Left ventricle myocardium superior (tissue), 1 donor: ENCODE results near the gene ST3GAL6. TPM values are rescaled to one million over a fixed set of nuclear protein-coding genes. Genes with fewer than 3 reads are reported as not detected.

ENCODE experiments used
- ATAC-seq: fragments of 200-7000 bp; cut with Tn5 transposase; one replicate; pipeline ENCODE4 v1.9.1; 2020; ENCODE audit warnings: mild to moderate bottlenecking, moderate library complexity
- DNase-seq: peaks from one replicate; pipeline ENCODE4 v3.0.0-alpha.2; 2020
- intact Hi-C: fragments of 100-400 bp; cut with micrococcal nuclease; formaldehyde crosslinking; loops from one replicate; pipeline ENCODE4 v1.11.0; 2022
- total RNA-seq: library from RNA; stranded (reverse); fragmentation: NEBNext Ultra II Directional; extraction: Animal tissue kit (Norgen Biotek cat#: 25700); gene quantifications from one replicate; pipeline ENCODE4 v1.2.1, GENCODE V29; 2021
- donor health status: DM: no; HTN: yes; CAD: no; lungs with severe emphysema.

ST3GAL6 gene
- total RNA-seq, 1 donor from 2014 or later = 27.0 TPM

DNA sequence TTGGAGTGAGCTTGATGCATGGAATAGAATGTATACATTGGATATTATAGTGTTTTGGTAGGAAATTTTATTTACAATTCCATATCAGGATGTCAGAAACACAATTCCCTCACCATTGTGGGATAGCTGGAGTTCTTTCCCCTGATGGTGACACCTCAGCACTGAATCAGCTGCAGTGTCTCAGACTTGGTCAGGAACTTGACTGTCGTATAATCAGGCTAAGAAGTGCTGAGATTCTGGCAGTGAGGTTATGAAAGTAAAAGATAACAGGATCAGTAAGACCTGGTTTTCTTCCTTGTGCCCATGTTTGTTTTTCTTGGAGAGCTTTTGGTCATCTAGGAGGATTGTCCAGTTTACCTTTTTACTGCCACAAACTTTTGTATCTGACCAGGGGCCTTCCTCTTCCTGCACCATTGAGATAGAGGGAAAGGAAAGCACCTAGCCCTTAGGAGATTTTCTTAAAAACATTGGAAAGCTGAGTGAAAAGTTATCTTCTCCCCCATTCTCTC, 27.3 kb upstream of the ST3GAL6 start:
- DNase-seq (no peak), ATAC-seq (no peak)
- intact Hi-C loops = loop anchor here (10.0 kb wide), 1 partner anchor 49 kb away; no protein-coding TSS in a partner anchor

DNA sequence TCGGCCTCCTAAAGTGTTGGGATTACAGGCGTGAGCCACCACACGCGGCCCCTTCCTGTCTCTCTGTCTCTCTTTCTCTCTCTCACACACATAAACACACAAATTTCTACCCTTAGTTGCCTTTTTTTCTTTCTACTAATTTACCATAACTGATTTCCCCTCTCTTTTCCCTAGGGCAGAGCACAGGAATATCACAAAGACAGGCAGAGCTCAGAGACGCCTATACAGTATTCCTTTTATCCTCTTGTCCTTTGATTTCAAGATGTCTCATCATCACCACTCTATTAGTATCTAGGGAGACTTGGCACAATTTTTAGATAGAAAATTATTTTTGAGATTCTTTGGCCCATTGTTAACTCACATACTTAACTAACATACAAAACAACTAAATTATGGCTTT, 25.8 kb upstream of the ST3GAL6 start:
- ATAC-seq (no peak), DNase-seq (no peak)
- intact Hi-C loops = loop anchor here (10.0 kb wide), 1 partner anchor 48 kb away; no protein-coding TSS in a partner anchor

DNA sequence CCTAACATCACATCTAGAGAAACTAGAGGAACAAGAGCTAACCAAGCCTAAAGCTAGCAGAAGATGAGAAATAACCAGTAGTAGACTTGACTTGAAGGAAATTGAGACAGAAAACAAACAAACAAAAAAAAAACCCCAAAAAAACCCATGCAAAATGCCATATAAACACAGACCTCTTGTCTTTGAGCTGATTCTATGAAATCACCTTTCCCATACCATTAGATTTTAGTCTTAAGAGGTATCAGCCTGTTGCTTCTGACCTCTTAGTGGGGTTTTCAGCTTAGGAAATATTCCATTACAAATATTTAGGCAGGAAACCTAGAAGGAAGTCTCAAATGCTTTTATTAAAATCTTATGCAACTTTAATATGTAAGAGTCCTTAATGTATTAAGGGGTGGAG, 23.9 kb upstream of the ST3GAL6 start:
- no peak for ATAC-seq

DNA sequence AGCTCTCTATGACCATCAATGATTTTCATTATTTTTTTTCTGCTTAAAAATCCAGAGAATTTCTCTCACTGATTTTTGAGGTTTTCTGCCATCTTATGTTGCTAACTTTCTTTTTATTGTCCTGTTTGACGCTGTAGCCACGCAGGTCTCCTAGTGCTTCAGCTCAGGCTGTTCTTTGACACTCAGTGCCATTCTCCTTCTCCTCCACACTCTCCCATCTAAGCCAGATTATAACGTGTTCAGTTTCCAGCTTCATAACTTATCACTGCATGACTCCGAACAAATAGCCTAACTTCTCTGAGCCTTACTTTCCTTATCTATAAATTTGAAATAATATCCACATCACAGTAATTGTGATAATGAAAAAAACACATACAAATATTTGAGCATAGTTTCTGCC, 22.8 kb upstream of the ST3GAL6 start:
- ATAC-seq (peak; percentile 64), DNase-seq (no peak)
- intact Hi-C loops = no loop called here

More for the DNA sequence above, 23.9 kb upstream of the ST3GAL6 start:
- intact Hi-C loops = loop anchor here (10.0 kb wide), 1 partner anchor 46 kb away; no protein-coding TSS in a partner anchor
- DNase-seq = no peak

DNA sequence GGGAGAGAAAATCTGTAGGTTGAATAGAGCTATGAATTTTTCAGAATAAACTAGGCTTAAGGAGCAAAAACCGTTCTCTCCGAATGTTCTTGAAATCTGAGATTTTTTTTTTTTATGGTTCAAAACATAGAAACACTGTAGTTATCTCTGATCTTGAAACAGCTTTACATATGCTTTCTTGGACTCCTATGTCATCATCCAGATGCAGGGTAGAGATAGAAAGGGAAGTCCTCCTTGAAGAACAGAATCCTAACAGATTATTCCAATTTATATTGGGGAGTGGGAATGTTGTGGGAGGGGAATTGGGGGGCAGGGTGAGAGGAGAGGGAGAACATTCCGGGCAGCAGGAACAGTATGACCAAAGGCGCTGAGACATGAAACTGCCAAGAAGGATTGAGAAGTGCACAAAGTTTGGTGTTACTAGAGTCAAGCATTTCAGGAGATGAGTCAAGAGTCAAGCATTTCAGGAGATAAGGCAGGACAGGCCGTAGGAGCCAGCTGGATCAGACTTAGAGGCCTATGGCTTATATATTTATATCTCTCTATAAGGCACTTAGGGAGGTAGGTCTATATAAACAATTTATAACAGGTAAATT, 21.9 kb upstream of the ST3GAL6 start:
- no peak for DNase-seq
- peak; percentile 66 for ATAC-seq
- intact Hi-C loops = no loop called here

DNA sequence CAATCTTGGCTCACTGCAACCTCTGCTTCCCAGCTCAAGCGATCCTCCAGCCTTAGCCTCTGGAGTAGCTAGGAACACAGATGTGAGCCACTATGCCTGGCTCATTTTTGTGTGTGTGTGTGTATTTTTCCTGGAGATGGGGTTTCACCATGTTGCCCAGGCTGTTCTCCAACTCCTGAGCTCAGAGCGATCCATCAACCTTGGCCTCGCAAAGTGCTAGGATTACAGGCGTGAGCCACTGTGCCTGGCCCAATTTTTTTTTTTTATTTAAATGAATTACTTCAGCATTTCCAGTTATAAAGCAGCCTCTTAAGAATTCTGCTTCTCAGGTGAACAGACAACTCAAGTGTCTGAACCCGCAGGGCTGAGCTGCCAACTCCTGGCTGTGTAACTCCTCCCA, 20.1 kb upstream of the ST3GAL6 start:
- intact Hi-C loops = no loop called here
- ATAC-seq (no peak), DNase-seq (no peak)

DNA sequence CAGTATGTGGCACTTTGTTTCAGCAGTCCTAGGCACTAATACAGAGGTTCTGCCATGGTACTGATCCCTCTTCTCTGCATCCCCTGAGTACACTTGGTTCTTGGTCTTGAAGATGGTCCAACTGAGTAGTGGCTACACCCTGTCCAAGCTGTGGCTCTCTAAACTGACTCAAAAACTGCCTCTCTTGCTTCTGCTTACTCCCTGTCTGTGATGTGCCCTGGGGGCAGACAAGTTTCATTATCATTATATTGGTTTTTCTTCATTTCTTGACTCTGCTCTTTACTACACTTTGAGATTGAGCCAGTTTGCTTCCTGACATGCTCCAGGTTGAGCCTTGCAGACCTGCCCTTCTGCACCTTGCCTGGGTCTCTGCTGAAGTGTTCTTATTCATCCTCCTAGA, 18.9 kb upstream of the ST3GAL6 start:
- no peak for DNase-seq
- intact Hi-C loops = no loop called here
- ATAC-seq = no peak

DNA sequence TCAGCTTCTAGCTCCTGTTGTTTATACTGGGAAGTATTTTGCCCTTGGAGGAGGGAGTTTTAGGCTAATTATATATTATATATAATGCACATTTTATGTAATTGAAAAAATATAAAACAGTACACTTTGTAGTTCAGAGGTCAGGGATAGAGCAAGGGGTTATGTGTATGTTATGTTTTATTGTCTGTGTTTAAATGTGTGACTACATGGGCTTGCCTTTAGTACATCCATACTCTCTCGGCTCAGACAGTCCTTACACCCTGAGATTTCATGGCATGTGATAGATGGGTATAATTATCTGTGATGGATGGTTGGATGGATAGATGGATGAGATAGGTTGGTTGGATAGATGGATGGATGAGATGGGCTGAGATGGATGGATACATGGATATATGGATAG, 17.4 kb upstream of the ST3GAL6 start:
- DNase-seq (no peak), ATAC-seq (no peak)
- intact Hi-C loops = no loop called here

DNA sequence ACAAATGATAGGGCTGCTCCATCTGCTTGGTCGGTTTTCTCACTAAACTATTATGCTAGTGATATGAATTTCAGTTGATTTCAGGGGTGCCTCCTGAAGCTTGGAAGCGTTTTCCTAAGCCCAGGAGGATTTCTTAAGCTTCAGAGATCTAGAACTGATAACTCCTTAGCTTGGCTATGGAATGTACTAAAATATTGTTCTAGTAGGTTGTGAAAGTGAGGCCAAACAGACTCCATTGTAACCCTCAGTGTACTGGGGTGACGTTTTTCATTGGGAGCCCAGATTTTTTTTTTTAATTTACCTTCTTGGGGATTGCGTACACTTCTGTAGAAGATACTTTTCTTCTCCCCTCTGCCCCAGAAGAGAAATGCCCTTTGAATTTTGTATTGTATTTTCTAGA, 17.0 kb upstream of the ST3GAL6 start:
- ATAC-seq = no peak
- intact Hi-C loops = no loop called here
- DNase-seq = no peak

DNA sequence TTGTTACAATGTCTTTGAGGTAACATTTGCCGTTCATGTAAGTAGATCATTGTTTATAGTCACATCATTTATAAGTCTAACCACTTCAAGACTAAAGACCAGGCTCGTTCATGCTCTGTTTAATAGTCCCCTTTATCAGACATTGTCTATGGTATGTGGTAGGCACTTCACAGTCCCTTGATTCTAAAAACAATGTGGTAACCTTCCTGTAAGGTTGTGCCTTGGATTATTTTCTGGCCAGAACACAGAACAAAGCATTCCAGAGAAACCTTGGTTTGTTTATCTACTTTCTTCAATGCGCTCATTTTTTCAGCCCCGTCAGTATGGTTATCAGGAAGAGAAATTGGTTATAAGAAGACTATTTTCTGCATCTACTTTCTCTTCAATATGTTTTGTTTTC, 16.3 kb upstream of the ST3GAL6 start:
- DNase-seq (no peak), ATAC-seq (peak; percentile 27)
- intact Hi-C loops = no loop called here

DNA sequence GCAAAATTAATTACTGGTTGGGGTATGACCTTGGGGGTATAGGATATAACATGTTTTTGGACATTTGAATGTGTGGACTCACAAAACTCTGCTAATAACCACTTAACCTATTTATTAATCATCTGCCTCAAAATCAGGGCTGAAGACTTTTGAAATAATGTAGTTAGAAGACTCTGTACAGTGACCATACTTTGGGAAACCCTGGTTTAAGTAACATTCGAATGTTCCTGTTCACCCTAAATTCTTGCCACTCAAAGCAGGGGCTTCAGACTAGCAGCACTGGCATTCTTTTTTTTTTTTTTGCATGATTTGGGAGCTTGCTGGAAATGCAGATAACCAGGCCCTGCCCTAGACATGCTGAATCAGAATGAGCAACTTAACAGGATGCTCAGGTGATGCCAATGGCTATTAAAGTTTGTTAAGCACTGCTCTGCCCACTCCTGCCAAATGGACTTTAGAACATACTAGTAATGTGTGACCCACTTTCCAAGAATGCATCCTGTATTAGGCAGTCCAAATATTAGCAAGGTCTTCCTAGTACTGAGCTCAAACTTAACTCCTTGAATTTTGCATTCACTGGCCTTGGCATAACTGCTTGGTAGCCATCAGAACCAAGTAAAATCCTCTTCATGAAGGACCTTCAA, 12.7 kb upstream of the ST3GAL6 start:
- intact Hi-C loops = no loop called here
- ATAC-seq = peak; percentile 79
- DNase-seq = no peak

DNA sequence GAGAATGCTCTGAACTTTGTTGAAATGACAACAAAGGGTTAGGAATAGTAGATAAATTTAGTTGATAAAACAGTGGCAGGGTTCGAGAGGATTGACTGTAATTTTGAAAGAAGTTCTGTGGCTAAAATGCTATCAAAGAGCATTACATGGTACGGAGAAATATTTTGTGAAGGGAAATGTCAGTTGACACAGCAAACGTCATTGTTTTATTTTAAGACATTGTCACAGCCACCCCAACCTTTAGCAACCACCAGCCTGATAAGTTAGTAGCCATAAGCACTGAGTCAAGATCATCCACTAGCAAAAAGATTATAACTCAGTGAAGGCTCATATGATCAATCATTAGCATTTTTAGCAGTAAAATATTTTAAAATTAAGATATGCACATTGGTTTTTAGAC, 8.7 kb upstream of the ST3GAL6 start:
- intact Hi-C loops = no loop called here
- ATAC-seq (peak; percentile 83), DNase-seq (no peak)

DNA sequence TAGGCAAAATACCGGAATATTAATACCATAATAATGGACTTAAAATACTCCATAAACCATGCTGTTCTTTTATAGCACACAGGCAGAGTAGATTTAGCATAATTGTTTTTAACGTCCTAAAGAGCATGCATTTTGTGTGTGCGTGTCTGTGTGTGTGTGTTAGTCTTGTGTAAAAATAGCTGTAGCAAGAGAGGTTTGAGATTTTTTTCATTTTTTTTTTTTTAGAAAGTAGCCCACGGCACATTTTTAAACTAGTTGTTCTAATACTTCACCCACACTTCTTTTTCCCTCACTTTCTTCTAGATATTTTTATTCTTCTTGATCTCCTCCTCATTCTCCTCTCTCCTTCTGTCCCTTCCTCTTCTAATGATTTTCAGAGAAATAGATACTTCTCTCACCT, 7.5 kb upstream of the ST3GAL6 start:
- no peak for DNase-seq
- intact Hi-C loops = no loop called here
- no peak for ATAC-seq

DNA sequence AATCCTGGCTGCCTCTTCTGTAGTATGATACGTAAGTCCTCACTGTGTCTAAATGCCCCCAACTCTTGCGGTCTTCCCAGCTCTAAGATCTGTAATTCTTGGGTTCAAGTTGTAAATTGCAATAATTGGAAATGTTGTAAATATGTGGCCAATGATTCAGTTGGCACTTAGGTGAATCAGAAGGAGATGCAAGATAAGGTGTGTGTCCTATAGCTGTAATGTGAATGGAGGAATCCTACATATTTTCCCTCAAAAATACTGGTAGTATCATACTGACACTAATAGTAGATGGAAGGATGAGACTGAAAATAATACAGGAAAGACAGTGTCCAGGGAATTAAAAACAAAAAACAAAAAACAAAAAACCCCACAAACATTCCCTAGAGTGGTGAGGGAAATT, 3.5 kb upstream of the ST3GAL6 start:
- DNase-seq = no peak
- intact Hi-C loops = no loop called here
- no peak for ATAC-seq

DNA sequence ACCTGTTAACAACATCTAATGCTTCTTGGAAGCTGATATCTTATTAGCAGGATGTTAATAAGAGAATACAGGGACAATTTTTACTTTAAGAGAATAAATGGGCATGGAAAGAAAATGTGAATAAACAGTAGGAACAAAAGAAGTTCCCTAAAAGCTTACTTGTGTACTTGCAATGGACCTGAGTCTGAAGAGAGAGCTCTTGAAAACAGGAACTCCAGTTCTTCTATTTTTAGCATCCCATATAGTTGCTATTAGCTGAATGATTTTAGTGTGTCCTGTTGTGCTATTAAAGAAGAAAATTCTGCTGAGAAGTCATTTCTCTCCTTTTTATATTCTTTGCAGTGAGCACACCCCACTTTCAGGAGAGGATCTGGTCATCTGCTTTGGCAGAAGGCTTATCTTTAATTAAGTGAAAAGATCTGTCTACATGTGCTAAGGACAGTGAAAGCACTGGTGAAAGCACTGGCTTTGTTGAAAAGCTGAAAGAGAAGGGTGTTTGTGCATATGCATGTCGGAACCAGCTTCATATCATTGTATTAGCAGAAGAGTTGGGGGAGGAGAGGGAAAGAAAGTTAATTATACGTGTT, 1.4 kb upstream of the ST3GAL6 start:
- DNase-seq (no peak), ATAC-seq (peak; percentile 42)
- intact Hi-C loops = no loop called here

DNA sequence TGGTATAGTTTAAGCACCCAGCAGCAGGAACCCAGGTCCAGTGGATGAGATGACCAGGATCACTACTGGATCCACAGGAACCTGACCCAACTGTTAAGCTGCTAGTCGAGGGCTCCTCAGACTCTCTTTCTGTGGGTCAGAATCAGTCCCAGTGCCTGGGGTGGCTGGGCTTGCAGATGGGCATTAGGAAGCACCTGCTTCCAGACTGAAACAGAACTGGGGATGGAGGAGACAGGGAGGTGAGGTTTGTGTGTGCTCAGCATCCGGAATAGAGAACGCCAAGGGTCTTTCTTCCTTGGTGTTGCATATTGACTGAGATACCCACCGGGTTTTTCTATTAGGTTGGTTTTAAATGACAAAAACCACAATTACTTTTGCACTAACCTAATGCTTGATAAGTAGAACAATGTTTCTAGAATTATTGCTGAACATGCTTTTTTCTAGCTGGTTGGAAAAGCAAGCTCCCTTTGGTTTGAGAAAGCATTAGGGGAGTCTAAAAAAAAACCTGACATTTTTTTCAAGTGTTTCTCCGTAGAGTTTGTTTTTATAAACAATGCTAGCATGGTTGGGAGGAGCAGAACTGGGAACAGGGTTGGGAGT, 779 bp downstream of the ST3GAL6 start:
- ATAC-seq (peak; percentile 5), DNase-seq (no peak)
- intact Hi-C loops = no loop called here

DNA sequence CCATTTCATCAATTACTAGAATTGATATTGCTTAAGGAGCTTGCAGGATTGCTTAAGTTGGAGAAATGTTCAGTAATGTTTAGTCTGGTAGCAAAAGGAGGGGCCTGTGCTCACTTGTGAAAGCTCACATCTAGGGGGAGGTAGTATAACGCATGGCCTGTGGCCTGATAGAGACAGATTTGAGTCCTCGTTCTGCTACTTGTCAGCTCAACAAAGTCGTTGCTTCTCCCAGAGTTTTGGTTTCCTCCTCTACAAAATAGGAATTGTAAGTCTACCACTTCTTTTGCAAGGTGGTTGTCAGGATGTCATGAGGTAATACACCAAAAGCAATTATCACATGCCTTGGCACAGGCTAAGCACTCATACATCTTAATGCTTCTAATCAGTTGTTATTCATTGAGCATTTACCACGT, 1.3 kb downstream of the ST3GAL6 start:
- intact Hi-C loops = no loop called here
- no peak for DNase-seq
- peak; percentile 25 for ATAC-seq

DNA sequence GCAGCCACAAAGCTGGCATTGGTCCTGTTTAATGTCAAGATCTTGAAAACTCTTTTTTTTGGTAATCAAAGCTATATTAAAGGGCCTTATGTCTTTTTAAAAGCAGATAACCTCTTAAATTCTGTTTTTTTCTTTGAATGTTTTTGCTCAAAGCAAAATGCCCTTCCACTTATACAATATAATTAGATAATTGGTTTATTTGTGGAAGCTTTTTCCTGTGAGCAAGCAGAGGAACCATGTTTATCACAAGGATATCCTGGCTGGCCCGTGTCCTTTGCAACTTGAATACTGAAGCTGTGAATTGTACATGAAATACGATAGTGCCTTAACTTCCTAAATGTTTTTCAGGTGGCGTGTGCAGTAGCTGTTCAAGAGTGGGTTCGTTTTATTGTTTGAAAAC, 2.6 kb downstream of the ST3GAL6 start:
- intact Hi-C loops = no loop called here
- ATAC-seq = peak; percentile 32

DNA sequence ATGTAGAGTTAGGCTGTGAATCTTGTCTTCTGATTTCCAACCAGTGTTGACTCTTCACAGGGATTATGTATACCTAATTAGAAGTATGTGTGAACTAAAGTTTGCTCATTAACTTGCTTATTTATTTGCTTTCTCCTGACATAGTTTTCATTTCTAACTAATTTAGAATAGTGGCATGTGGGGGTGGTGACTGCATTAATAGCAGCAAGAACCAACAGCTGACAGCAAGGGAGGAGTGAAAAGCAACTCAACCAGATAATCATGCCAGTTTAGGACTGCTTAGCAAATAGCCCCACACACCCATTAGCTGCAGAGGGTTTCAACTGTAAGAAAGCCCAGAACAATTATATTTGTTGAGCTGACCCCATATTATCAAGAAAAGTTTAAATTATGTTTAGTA, 3.8 kb downstream of the ST3GAL6 start:
- DNase-seq (no peak), ATAC-seq (peak; percentile 28)
- intact Hi-C loops = no loop called here

More for the DNA sequence above, 2.6 kb downstream of the ST3GAL6 start:
- no peak for DNase-seq

DNA sequence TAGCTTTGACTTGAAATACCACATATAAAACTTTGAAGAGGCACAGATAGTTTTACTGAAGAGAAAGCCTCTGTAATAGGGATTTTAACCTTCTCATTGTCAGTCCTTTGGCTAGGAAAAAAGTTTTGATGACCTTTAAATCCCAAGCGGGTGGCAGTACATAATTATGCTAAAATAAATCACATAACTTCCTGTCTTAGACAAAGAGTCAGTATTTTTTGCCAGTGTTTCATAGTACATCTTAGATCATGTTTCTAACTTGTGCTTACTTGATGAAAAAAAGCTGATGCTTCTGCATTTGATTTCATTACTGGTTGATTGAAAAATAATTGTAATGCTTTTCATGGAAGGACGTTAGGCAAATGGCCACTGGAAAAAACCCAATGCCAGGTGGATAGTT, 5.8 kb downstream of the ST3GAL6 start:
- intact Hi-C loops = no loop called here
- ATAC-seq (no peak), DNase-seq (no peak)
